Gastroesophageal sphincter (tissue), 4 donors: Measurements from ENCODE around the gene RUFY3. TPM values are rescaled to one million over a fixed set of nuclear protein-coding genes. Genes with fewer than 3 reads are reported as not detected.
"Not testable (repeated sequence)": the region's sequence is repeated elsewhere in the genome, so short reads cannot be mapped to it uniquely, and the experiment has no call there.

Experiments used
- ATAC-seq: fragments of 150-250 bp; one replicate; pipeline ENCODE4 v1.9.1; 2016; ENCODE audit warnings: mild to moderate bottlenecking, moderate library complexity
- H3K27ac ChIP-seq, 4 donors: fragments of 200-600 bp; sonication (generic) in 3 of 4; 1 replicate in 3 of 4; 2 replicates in 1 of 4; pipeline ENCODE4 v1.5.1; 2016 to 2019
- H3K27me3 ChIP-seq: fragments of 200-600 bp; sonication (generic); one replicate; pipeline ENCODE4 v1.5.1; 2019
- H3K36me3 ChIP-seq, 2 donors: fragments of 200-600 bp; sonication (generic); one replicate each; pipeline ENCODE4 v1.5.1; 2019; ENCODE audit warnings: control low read depth in 1 of 2
- H3K4me1 ChIP-seq, 3 donors: fragments of 200-600 bp; sonication (generic); 1 replicate in 2 of 3; 2 replicates in 1 of 3; pipeline ENCODE4 v1.5.1; 2016 to 2019; ENCODE audit warnings: control low read depth in 2 of 3
- H3K4me3 ChIP-seq, 2 donors: fragments of 200-600 bp; sonication (generic); one replicate each; pipeline ENCODE4 v1.5.1; 2019; ENCODE audit warnings: mild to moderate bottlenecking in 1 of 2, moderate library complexity in 1 of 2
- H3K9me3 ChIP-seq, 3 donors: fragments of 200-600 bp; sonication (generic); one replicate each; pipeline ENCODE4 v1.5.1; 2017 to 2019; ENCODE audit warnings: control low read depth in 2 of 3
- EP300 ChIP-seq: sonication (generic); formaldehyde crosslinking; IDR thresholded peaks from one replicate; pipeline ENCODE4 v1.6.1; 2017; ENCODE audit warnings: antibody characterized with exemption, mild to moderate bottlenecking
- POLR2A ChIP-seq, 2 donors: fragments of 450-650 bp; IDR thresholded peaks; one replicate each; pipeline ENCODE4 v1.6.1; 2017; ENCODE audit warnings: antibody characterized with exemption in 2 of 2, mild to moderate bottlenecking in 2 of 2, moderate library complexity in 1 of 2
- POLR2AphosphoS5 ChIP-seq: sonication (generic); formaldehyde crosslinking; IDR thresholded peaks from one replicate; pipeline ENCODE4 v1.6.1; 2017; ENCODE audit warnings: antibody characterized with exemption
- WGBS, 2 donors: methylation state at CpG; one replicate each; pipeline ENCODE4 v1.1.5; 2018; ENCODE audit warnings: low coverage in 1 of 2; 5-methylcytosine and 5-hydroxymethylcytosine counted together
- total RNA-seq, 4 donors: library from RNA; depleted of rRNA; stranded (reverse); fragments of >200 nt; gene quantifications; one replicate each; pipeline ENCODE4 v1.1.0, GENCODE V29; 2016
- TF ChIP-seq, protein P1 (sequence below), 4 experiments: fragments of 200-600 bp in 2 of 4; fragments of 450-650 bp in 2 of 4; sonication (generic) in 1 of 4; IDR thresholded peaks; one replicate each; pipeline ENCODE4 v1.5.1; 2017 to 2019; ENCODE audit warnings: antibody characterized with exemption in 4 of 4, mild to moderate bottlenecking in 2 of 4, moderate library complexity in 2 of 4

Gene RUFY3
- total RNA-seq, 4 donors from 2014 or later = 40.4 to 57.7 (median 49.7) TPM

- no peaks in the 10 kb centered on the region for H3K27me3 ChIP-seq
- H3K4me1 ChIP-seq = no peaks in the 10 kb centered on the region
- no peak overlapping the region for H3K27ac ChIP-seq
- TF ChIP-seq, protein P1, sequence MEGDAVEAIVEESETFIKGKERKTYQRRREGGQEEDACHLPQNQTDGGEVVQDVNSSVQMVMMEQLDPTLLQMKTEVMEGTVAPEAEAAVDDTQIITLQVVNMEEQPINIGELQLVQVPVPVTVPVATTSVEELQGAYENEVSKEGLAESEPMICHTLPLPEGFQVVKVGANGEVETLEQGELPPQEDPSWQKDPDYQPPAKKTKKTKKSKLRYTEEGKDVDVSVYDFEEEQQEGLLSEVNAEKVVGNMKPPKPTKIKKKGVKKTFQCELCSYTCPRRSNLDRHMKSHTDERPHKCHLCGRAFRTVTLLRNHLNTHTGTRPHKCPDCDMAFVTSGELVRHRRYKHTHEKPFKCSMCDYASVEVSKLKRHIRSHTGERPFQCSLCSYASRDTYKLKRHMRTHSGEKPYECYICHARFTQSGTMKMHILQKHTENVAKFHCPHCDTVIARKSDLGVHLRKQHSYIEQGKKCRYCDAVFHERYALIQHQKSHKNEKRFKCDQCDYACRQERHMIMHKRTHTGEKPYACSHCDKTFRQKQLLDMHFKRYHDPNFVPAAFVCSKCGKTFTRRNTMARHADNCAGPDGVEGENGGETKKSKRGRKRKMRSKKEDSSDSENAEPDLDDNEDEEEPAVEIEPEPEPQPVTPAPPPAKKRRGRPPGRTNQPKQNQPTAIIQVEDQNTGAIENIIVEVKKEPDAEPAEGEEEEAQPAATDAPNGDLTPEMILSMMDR (IDR thresholded peaks at IDR 0.05) = no peak
- no peak for TF ChIP-seq POLR2A (IDR thresholded peaks at IDR 0.05)
- TF ChIP-seq EP300 = no peak
- no peak for TF ChIP-seq POLR2AphosphoS5
- H3K4me3 ChIP-seq = no peak overlapping the region
- no peak for ATAC-seq
- H3K9me3 ChIP-seq = no peaks in the 10 kb centered on the region
- no peaks in the 10 kb centered on the region for H3K36me3 ChIP-seq
These were observed 40.8 kb upstream of the RUFY3 start for GRCh38 chr4:70680934-70681333.

- H3K9me3 ChIP-seq = no peaks in the 10 kb centered on the region
- H3K4me3 ChIP-seq = no peak overlapping the region
- H3K27ac ChIP-seq = no peak overlapping the region
- H3K27me3 ChIP-seq = no peaks in the 10 kb centered on the region
- ATAC-seq = no peak
- H3K36me3 ChIP-seq = no peaks in the 10 kb centered on the region
- no peak for TF ChIP-seq EP300
- H3K4me1 ChIP-seq = no peaks in the 10 kb centered on the region
These were observed 40.1 kb upstream of the RUFY3 start for GRCh38 chr4:70681704-70682103.

- 60 to 71% methylated on average over 3 of the region's 3 CpGs for WGBS, 2 donors
These were observed 39.6 kb upstream of the RUFY3 start for GRCh38 chr4:70682142-70682541.

GRCh38 chr4:70687392-70687791 lies 34.4 kb upstream of the RUFY3 start:
- TF ChIP-seq POLR2A (IDR thresholded peaks at IDR 0.05) = no peak
- TF ChIP-seq POLR2AphosphoS5 = no peak
- TF ChIP-seq, protein P1 (IDR thresholded peaks at IDR 0.05) = no peak
- no peak for TF ChIP-seq EP300
- Histone ChIP-seq H3K9me3 (no peaks in the 10 kb centered on the region), H3K27me3 (no peaks in the 10 kb centered on the region), H3K27ac (peak overlapping the region; percentile 80 to 94 (median 92)), H3K36me3 (peaks cover 0 to 19% of the 10 kb centered on the region in 2 donors), H3K4me3 (peak overlapping the region; percentile 86 to 96), H3K4me1 (peaks cover 4 to 44% (median 18%) of the 10 kb centered on the region in 3 donors)
- 65 to 73% methylated on average over 3 to 13 of the region's 13 CpGs for WGBS, 2 donors
- no peak for ATAC-seq

More at GRCh38 chr4:70682142-70682541, 39.6 kb upstream of the RUFY3 start:
- H3K27me3 ChIP-seq, H3K36me3 ChIP-seq, H3K27ac ChIP-seq, H3K4me3 ChIP-seq, H3K9me3 ChIP-seq, H3K4me1 ChIP-seq, ATAC-seq: not testable (repeated sequence)

DNA sequence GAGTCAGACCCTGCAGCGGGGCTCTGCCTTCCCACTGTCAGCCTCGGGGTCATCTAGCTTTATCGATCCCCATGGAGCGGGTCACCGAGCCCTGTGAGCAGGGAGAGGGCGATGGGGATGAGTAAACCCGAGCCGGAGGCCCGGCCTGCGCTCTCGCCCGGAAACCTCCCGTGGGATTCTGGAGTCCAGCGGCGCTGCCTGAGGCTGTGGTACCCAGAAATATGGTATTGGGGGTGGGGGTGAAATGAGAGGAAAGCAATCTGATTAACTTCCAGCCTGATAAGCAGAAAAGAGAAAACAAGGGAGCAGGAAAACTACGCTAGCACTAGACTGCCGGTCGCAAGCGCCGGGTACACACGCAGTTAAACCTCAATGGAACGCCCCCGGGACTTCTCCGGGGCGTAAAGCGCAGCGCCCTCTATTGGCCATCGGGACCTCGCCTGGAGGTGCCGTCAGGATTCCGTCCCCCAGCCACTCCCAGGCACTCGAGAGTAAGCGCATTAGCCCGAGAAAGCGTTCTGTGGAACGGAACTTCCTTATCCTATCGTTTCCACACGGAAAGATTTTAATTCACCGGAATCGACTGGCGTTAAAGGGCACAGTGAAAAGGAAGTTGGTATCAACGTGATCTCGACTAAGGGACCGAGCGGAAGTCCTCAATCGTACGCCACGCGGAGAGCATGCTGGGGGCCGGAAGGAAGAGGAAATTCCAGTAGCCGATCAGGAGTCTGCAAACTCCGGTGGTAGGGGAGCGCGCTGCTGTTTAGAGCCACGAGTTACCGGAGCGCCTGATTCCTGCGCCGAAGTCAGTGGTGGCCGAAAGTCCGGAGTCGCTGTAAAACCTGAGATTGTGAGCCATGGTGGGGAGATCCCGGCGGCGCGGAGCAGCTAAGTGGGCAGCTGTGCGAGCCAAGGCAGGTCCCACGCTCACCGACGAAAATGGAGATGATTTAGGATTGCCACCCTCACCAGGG lies 33.7 kb upstream of the RUFY3 start, which contains the start of gene UTP3:
Gene UTP3, plus strand, starts transcription at position 712 of the 974 bp plus-strand sequence. Its CDS starts 146 bp downstream, at position 858.
- H3K9me3 ChIP-seq = no peaks in the 10 kb centered on the region
- H3K27me3 ChIP-seq = no peaks in the 10 kb centered on the region
- peaks cover 4 to 49% (median 18%) of the 10 kb centered on the region in 3 donors for H3K4me1 ChIP-seq
- peak; percentile 97 for ATAC-seq
- peak within 1 kb of the TSS; percentile 80 to 94 (median 92) for H3K27ac ChIP-seq
- WGBS, 2 donors = 0 to 1% methylated on average over 5 to 21 of the region's 70 CpGs
- peaks cover 0 to 23% of the 10 kb centered on the region in 2 donors for H3K36me3 ChIP-seq
- peak within 1 kb of the TSS; percentile 86 to 96 for H3K4me3 ChIP-seq
- no peak for TF ChIP-seq EP300
- peak; percentile 84 for TF ChIP-seq POLR2AphosphoS5
- TF ChIP-seq, protein P1 (IDR thresholded peaks at IDR 0.05) = peak; percentile 81 to 96 (median 88)
- TF ChIP-seq POLR2A (IDR thresholded peaks at IDR 0.05) = peak; percentile 37 to 66
